GM12891 (cell line): ENCODE results near the gene DCUN1D1.

Experiments used
- DNase-seq: peaks from one replicate; pipeline ENCODE4 v3.0.0; 2011; ENCODE audit warnings: low spot score; ENCODE audit not compliant: insufficient read length
- FAIRE-seq: peaks from 2 replicates; lab custom pipeline; 2011; peaks lifted over from hg19 to GRCh38; lab: Jason Lieb, UNC
- PAX5 ChIP-seq: IDR thresholded peaks from 2 replicates; pipeline ENCODE4 v1.6.1; 2011; ENCODE audit warnings: low read length, moderate library complexity, mild to moderate bottlenecking; ENCODE audit not compliant: insufficient read depth, severe bottlenecking
- POLR2A ChIP-seq: IDR thresholded peaks from 2 replicates; pipeline ENCODE4 v1.6.1; 2011; ENCODE audit warnings: low read depth, low read length, control low read depth
- POLR2AphosphoS5 ChIP-seq: IDR thresholded peaks from 2 replicates; pipeline ENCODE4 v1.6.1; 2011; ENCODE audit warnings: low read depth, low read length, control low read depth
- POU2F2 ChIP-seq: IDR thresholded peaks from 2 replicates; pipeline ENCODE4 v1.6.1; 2011; ENCODE audit warnings: low read depth, mild to moderate bottlenecking, control low read depth, low read length, moderate library complexity
- SPI1 ChIP-seq: IDR thresholded peaks from 2 replicates; pipeline ENCODE4 v1.6.1; 2011; ENCODE audit warnings: low read depth, low read length, control low read depth
- TAF1 ChIP-seq: IDR thresholded peaks from 2 replicates; pipeline ENCODE4 v1.6.1; 2011; ENCODE audit warnings: low read depth, low read length, control low read depth

The DCUN1D1 gene

GRCh38 chr3:182904164-182904563 is 76.2 kb downstream of the DCUN1D1 start:
- DNase-seq (no peak), FAIRE-seq (no peak)
- no peak for TF ChIP-seq POLR2A
- no peak for TF ChIP-seq SPI1
- no peak for TF ChIP-seq POLR2AphosphoS5

GRCh38 chr3:182902236-182902635 is 78.1 kb downstream of the DCUN1D1 start:
- FAIRE-seq = peak; percentile 45
- TF ChIP-seq POU2F2 (no peak), POLR2AphosphoS5 (no peak), PAX5 (no peak), TAF1 (no peak)
- no peak for DNase-seq

- TF ChIP-seq TAF1 = no peak
- no peak for TF ChIP-seq POU2F2
- TF ChIP-seq SPI1 = no peak
- TF ChIP-seq POLR2A = no peak
- no peak for TF ChIP-seq PAX5
- no peak for TF ChIP-seq POLR2AphosphoS5
- FAIRE-seq = no peak
- no peak for DNase-seq
Observed at GRCh38 chr3:182896553-182896952, 83.8 kb downstream of the DCUN1D1 start.

- FAIRE-seq = no peak
- TF ChIP-seq PAX5 (no peak), POLR2AphosphoS5 (no peak), SPI1 (no peak), POU2F2 (no peak), POLR2A (no peak), TAF1 (no peak)
Observed at GRCh38 chr3:182895513-182896112, 84.7 kb downstream of the DCUN1D1 start.

GRCh38 chr3:182892226-182892625 is 88.1 kb downstream of the DCUN1D1 start:
- no peak for TF ChIP-seq POU2F2
- DNase-seq (no peak), FAIRE-seq (no peak)

More at GRCh38 chr3:182895513-182896112, 84.7 kb downstream of the DCUN1D1 start:
- DNase-seq = no peak

- no peak for DNase-seq
- FAIRE-seq = no peak
- TF ChIP-seq POLR2A = no peak
- TF ChIP-seq POLR2AphosphoS5 = no peak
- no peak for TF ChIP-seq POU2F2
- no peak for TF ChIP-seq PAX5
- TF ChIP-seq SPI1 = no peak
- no peak for TF ChIP-seq TAF1
Observed at GRCh38 chr3:182891364-182891763, 89.0 kb downstream of the DCUN1D1 start.

GRCh38 chr3:182889948-182890629 is 90.2 kb downstream of the DCUN1D1 start:
- DNase-seq (no peak), FAIRE-seq (no peak)
- TF ChIP-seq SPI1 (no peak), POLR2AphosphoS5 (no peak), POU2F2 (no peak), TAF1 (no peak), PAX5 (no peak), POLR2A (no peak)
